ENCODE measurements around the gene SF3B6.
"Not testable (repeated sequence)": the region's sequence is repeated elsewhere in the genome, so short reads cannot be mapped to it uniquely, and the experiment has no call there.

The SF3B6 gene

GRCh38 chr2:24051833-24052232, 24.3 kb downstream of the SF3B6 start:
- Histone ChIP-seq H3K4me1 (ENCODE audit: control insufficient read depth, insufficient read depth, low read length, unreplicated experiment) (no peaks in the 10 kb centered on the region), H3K79me2 (ENCODE audit: control insufficient read depth, insufficient read depth, low read length, unreplicated experiment) (no peaks in the 10 kb centered on the region), H3K4me3 (ENCODE audit: low read depth, low read length) (no peak overlapping the region), H3K27me3 (ENCODE audit: insufficient read depth, low read length) (no peaks in the 10 kb centered on the region), H2AFZ (ENCODE audit: low read length, unreplicated experiment) (no peak overlapping the region), H3K36me3 (ENCODE audit: insufficient read depth, low read length) (no peaks in the 10 kb centered on the region), H3K27ac (ENCODE audit: low read depth, low read length) (no peak overlapping the region)

GRCh38 chr2:24050041-24050979, 25.8 kb downstream of the SF3B6 start:
- H2AFZ ChIP-seq (ENCODE audit: low read length, unreplicated experiment) = peak overlapping the region; percentile 61

GRCh38 chr2:24049485-24050021, 26.6 kb downstream of the SF3B6 start, which contains the start of gene FKBP1B:
Gene FKBP1B (plus strand): TSS chr2:24049741. CDS start chr2:24049850, 109 bp downstream.
- peaks cover 15% of the 10 kb centered on the region for H3K79me2 ChIP-seq (ENCODE audit: control insufficient read depth, insufficient read depth, low read length, unreplicated experiment)
- H3K27ac ChIP-seq (ENCODE audit: low read depth, low read length) = no peak within 1 kb of the TSS
- H3K4me1 ChIP-seq (ENCODE audit: control insufficient read depth, insufficient read depth, low read length, unreplicated experiment) = peaks cover 3% of the 10 kb centered on the region
- peak within 1 kb of the TSS; percentile 86 for H3K4me3 ChIP-seq (ENCODE audit: low read depth, low read length)
- H3K27me3 ChIP-seq (ENCODE audit: insufficient read depth, low read length) = no peaks in the 10 kb centered on the region
- peak within 1 kb of the TSS; percentile 61 for H2AFZ ChIP-seq (ENCODE audit: low read length, unreplicated experiment)
- no peaks in the 10 kb centered on the region for H3K36me3 ChIP-seq (ENCODE audit: insufficient read depth, low read length)

More at GRCh38 chr2:24050041-24050979, 25.8 kb downstream of the SF3B6 start:
- H3K27ac ChIP-seq (ENCODE audit: low read depth, low read length) = no peak overlapping the region
- H3K4me3 ChIP-seq (ENCODE audit: low read depth, low read length) = peak overlapping the region; percentile 86
- no peaks in the 10 kb centered on the region for H3K27me3 ChIP-seq (ENCODE audit: insufficient read depth, low read length)
- H3K36me3 ChIP-seq (ENCODE audit: insufficient read depth, low read length) = no peaks in the 10 kb centered on the region
- peaks cover 3% of the 10 kb centered on the region for H3K4me1 ChIP-seq (ENCODE audit: control insufficient read depth, insufficient read depth, low read length, unreplicated experiment)
- peaks cover 10% of the 10 kb centered on the region for H3K79me2 ChIP-seq (ENCODE audit: control insufficient read depth, insufficient read depth, low read length, unreplicated experiment)

- Histone ChIP-seq H3K27ac (ENCODE audit: low read depth, low read length) (no peak overlapping the region), H2AFZ (ENCODE audit: low read length, unreplicated experiment) (peak overlapping the region; percentile 61), H3K27me3 (ENCODE audit: insufficient read depth, low read length) (no peaks in the 10 kb centered on the region), H3K36me3 (ENCODE audit: insufficient read depth, low read length) (no peaks in the 10 kb centered on the region), H3K4me3 (ENCODE audit: low read depth, low read length) (peak overlapping the region; percentile 86), H3K79me2 (ENCODE audit: control insufficient read depth, insufficient read depth, low read length, unreplicated experiment) (peaks cover 17% of the 10 kb centered on the region), H3K4me1 (ENCODE audit: control insufficient read depth, insufficient read depth, low read length, unreplicated experiment) (peaks cover 3% of the 10 kb centered on the region)
Measured at GRCh38 chr2:24048769-24049484, 27.2 kb downstream of the SF3B6 start.

DNA sequence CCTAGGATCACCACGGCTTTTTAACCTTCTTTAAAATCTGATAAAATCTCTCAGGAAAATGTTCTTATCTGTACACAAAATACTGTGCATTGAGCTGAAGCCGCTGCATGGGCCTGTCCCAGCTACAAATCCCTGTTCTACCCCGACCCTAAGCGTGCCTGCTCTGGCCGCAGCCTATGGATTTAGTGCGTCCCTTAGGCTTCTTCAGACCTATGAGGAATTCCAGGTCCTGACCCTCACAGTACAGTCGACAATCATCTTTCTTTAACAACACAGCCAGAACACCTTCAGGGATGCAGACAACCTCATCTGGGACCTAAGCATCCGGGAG, 28.5 kb downstream of the SF3B6 start:
- Histone ChIP-seq H3K4me3 (ENCODE audit: low read depth, low read length) (peak overlapping the region; percentile 22; the same call in 1 of the 2 replicates), H3K36me3 (ENCODE audit: insufficient read depth, low read length) (no peaks in the 10 kb centered on the region), H3K4me1 (ENCODE audit: control insufficient read depth, insufficient read depth, low read length, unreplicated experiment) (peaks cover 3% of the 10 kb centered on the region), H3K27ac (ENCODE audit: low read depth, low read length) (no peak overlapping the region), H3K27me3 (ENCODE audit: insufficient read depth, low read length) (no peaks in the 10 kb centered on the region), H2AFZ (ENCODE audit: low read length, unreplicated experiment) (peak overlapping the region; percentile 77), H3K79me2 (ENCODE audit: control insufficient read depth, insufficient read depth, low read length, unreplicated experiment) (peaks cover 18% of the 10 kb centered on the region)

- Histone ChIP-seq H2AFZ (ENCODE audit: low read length, unreplicated experiment) (peak within 1 kb of the TSS; percentile 77), H3K4me1 (ENCODE audit: control insufficient read depth, insufficient read depth, low read length, unreplicated experiment) (peaks cover 3% of the 10 kb centered on the region), H3K27me3 (ENCODE audit: insufficient read depth, low read length) (no peaks in the 10 kb centered on the region), H3K79me2 (ENCODE audit: control insufficient read depth, insufficient read depth, low read length, unreplicated experiment) (peaks cover 18% of the 10 kb centered on the region), H3K4me3 (ENCODE audit: low read depth, low read length) (peak within 1 kb of the TSS; percentile 88), H3K36me3 (ENCODE audit: insufficient read depth, low read length) (no peaks in the 10 kb centered on the region), H3K27ac (ENCODE audit: low read depth, low read length) (no peak within 1 kb of the TSS)
Measured at GRCh38 chr2:24046930-24047702, 29.0 kb downstream of the SF3B6 start, which contains the start of gene WDCP. Gene WDCP (minus strand): TSS chr2:24047391. CDS start chr2:24039494, 7,897 bp downstream.

DNA sequence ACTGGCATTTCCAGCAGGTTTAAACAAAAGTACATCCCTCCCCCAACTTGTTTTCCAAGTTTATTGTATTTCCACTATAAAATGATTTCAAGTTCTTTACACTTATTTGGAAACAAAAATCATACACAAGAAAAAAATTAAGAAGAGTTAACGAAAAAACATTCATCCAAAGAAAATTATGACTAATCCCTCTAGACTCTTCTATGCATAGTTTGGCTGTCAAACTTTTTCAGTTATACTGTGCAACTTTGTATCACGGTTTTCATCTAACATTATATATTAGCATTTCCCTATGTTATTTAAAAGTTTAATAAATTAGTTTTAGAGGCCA, 29.6 kb downstream of the SF3B6 start:
- Histone ChIP-seq H2AFZ (ENCODE audit: low read length, unreplicated experiment) (peak overlapping the region; percentile 56), H3K27ac (ENCODE audit: low read depth, low read length) (no peak overlapping the region), H3K4me3 (ENCODE audit: low read depth, low read length) (peak overlapping the region; percentile 88), H3K36me3 (ENCODE audit: insufficient read depth, low read length) (no peaks in the 10 kb centered on the region), H3K79me2 (ENCODE audit: control insufficient read depth, insufficient read depth, low read length, unreplicated experiment) (peaks cover 18% of the 10 kb centered on the region), H3K27me3 (ENCODE audit: insufficient read depth, low read length) (no peaks in the 10 kb centered on the region), H3K4me1 (ENCODE audit: control insufficient read depth, insufficient read depth, low read length, unreplicated experiment) (peaks cover 3% of the 10 kb centered on the region)

GRCh38 chr2:24045511-24046508, 30.3 kb downstream of the SF3B6 start:
- H2AFZ ChIP-seq (ENCODE audit: low read length, unreplicated experiment) = no peak overlapping the region
- H3K4me3 ChIP-seq (ENCODE audit: low read depth, low read length) = peak overlapping the region; percentile 88
- no peak overlapping the region for H3K27ac ChIP-seq (ENCODE audit: low read depth, low read length)
- H3K79me2 ChIP-seq (ENCODE audit: control insufficient read depth, insufficient read depth, low read length, unreplicated experiment) = peaks cover 18% of the 10 kb centered on the region
- peaks cover 3% of the 10 kb centered on the region for H3K4me1 ChIP-seq (ENCODE audit: control insufficient read depth, insufficient read depth, low read length, unreplicated experiment)
- H3K27me3 ChIP-seq (ENCODE audit: insufficient read depth, low read length) = no peaks in the 10 kb centered on the region
- H3K36me3 ChIP-seq (ENCODE audit: insufficient read depth, low read length) = no peaks in the 10 kb centered on the region

DNA sequence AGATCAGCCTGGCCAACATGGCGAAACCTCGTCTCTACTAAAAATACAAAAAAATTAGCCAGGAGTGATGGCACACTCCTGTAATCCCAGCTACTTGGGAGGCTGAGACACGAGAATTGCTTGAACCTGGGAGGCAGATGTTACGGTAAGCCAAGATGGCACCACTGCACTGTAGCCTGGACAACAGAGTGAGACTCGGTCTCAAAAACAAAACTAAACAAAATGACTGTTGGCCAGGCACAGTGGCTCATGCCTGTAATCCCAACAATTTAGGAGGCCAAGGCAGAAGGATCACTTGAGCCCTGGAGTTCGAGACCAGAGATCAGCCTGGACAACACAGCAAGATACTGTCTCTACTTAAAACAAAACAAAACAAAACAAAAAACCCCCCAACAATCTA, 33.0 kb downstream of the SF3B6 start:
- peaks cover 18% of the 10 kb centered on the region for H3K79me2 ChIP-seq (ENCODE audit: control insufficient read depth, insufficient read depth, low read length, unreplicated experiment)

More for the DNA sequence above, 33.0 kb downstream of the SF3B6 start:
- not testable (repeated sequence) for H2AFZ ChIP-seq (ENCODE audit: low read length, unreplicated experiment); H3K27ac ChIP-seq (ENCODE audit: low read depth, low read length); H3K4me1 ChIP-seq (ENCODE audit: control insufficient read depth, insufficient read depth, low read length, unreplicated experiment); H3K36me3 ChIP-seq (ENCODE audit: insufficient read depth, low read length); H3K27me3 ChIP-seq (ENCODE audit: insufficient read depth, low read length); H3K4me3 ChIP-seq (ENCODE audit: low read depth, low read length)
